Measurements from ENCODE around the gene C1QTNF5.
A peak's percentile ranks its signal among the peaks of the same experiment; 100 is the strongest.

The C1QTNF5 gene

GRCh38 chr11:119316016-119316728 lies 24.5 kb downstream of the C1QTNF5 start:
- no peak for DNase-seq

GRCh38 chr11:119315131-119316015 lies 25.3 kb downstream of the C1QTNF5 start:
- DNase-seq: peak; percentile 58 to 64

- no peak for DNase-seq
These were observed 26.0 kb downstream of the C1QTNF5 start for GRCh38 chr11:119314726-119315125.

- no peak for DNase-seq
These were observed 30.0 kb downstream of the C1QTNF5 start for GRCh38 chr11:119310682-119311052.

- DNase-seq: no peak
These were observed 30.6 kb downstream of the C1QTNF5 start for GRCh38 chr11:119309953-119310681.

- no peak for DNase-seq
These were observed 31.3 kb downstream of the C1QTNF5 start for GRCh38 chr11:119309411-119309810.

- no peak for DNase-seq
These were observed 32.7 kb downstream of the C1QTNF5 start for GRCh38 chr11:119307974-119308373.

- no peak for DNase-seq
These were observed 33.5 kb downstream of the C1QTNF5 start for GRCh38 chr11:119307219-119307618.

GRCh38 chr11:119306373-119306890 lies 34.3 kb downstream of the C1QTNF5 start:
- DNase-seq: no peak

- DNase-seq: no peak
These were observed 34.9 kb downstream of the C1QTNF5 start for GRCh38 chr11:119305556-119306372.

- DNase-seq: no peak
These were observed 37.4 kb downstream of the C1QTNF5 start for GRCh38 chr11:119303227-119303718.

GRCh38 chr11:119300198-119300964 lies 40.3 kb downstream of the C1QTNF5 start:
- DNase-seq: no peak

GRCh38 chr11:119299416-119299815 lies 41.3 kb downstream of the C1QTNF5 start:
- DNase-seq: no peak

- no peak for DNase-seq
These were observed 42.0 kb downstream of the C1QTNF5 start for GRCh38 chr11:119298726-119299125.

- DNase-seq: no peak
These were observed 42.7 kb downstream of the C1QTNF5 start for GRCh38 chr11:119297938-119298337.

GRCh38 chr11:119295178-119295577 lies 45.5 kb downstream of the C1QTNF5 start:
- DNase-seq: no peak

- DNase-seq: no peak
These were observed 47.2 kb downstream of the C1QTNF5 start for GRCh38 chr11:119293461-119293860.

- no peak for DNase-seq
These were observed 49.7 kb downstream of the C1QTNF5 start for GRCh38 chr11:119290894-119291497.
